Upper lobe of left lung (tissue), 4 donors: ENCODE data around the gene SCRT2.
A peak's percentile ranks its signal among the peaks of the same experiment; 100 is the strongest.

Source experiments
- CTCF ChIP-seq, 6 experiments: fragments of 450-650 bp in 4 of 6; fragments of 200-600 bp in 2 of 6; sonication (generic) in 2 of 6; IDR thresholded peaks; one replicate each; pipeline ENCODE4 v1.5.1; 2016 to 2019; ENCODE audit warnings: antibody characterized with exemption in 6 of 6
- EP300 ChIP-seq, 4 donors: sonication (generic); formaldehyde crosslinking; IDR thresholded peaks; one replicate each; pipeline ENCODE4 v1.5.1; 2017; ENCODE audit warnings: antibody characterized with exemption in 4 of 4, control low read depth in 2 of 4
- POLR2A ChIP-seq, 4 donors: fragments of 450-650 bp; IDR thresholded peaks; one replicate each; pipeline ENCODE4 v1.5.1; 2016 to 2017; ENCODE audit warnings: antibody characterized with exemption in 4 of 4, mild to moderate bottlenecking in 2 of 4
- POLR2AphosphoS5 ChIP-seq, 2 donors: sonication (generic); formaldehyde crosslinking; IDR thresholded peaks; one replicate each; pipeline ENCODE4 v1.5.1; 2017; ENCODE audit warnings: antibody characterized with exemption in 2 of 2

DNA sequence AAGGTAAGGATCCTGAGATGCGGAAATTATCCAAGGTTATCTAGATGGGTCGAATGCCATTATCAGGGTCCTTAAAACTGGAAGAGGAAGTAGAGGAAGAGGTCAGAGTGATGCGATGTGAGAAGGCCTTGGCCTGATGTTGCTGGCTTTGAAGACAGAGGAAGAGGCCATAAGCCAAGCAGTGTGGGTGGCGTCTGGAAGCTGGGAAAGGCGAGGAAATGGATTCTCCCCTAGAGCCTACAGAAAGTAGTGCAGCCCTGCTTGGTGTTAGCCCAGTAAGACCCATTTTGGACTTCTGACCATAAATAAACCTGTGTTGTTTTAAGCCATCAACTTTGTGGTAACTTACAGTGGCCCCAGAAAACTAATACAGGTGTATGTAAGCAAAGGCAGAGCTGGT lies 24.6 kb downstream of the SCRT2 start:
- TF ChIP-seq POLR2A (IDR thresholded peaks at IDR 0.05) (no peak), CTCF (IDR thresholded peaks at IDR 0.05) (peak in 1 of 6 experiments; percentile 7), EP300 (IDR thresholded peaks at IDR 0.05) (no peak), POLR2AphosphoS5 (IDR thresholded peaks at IDR 0.05) (no peak)
